Breast epithelium (tissue), 4 donors: ENCODE results near the gene AATK. TPM values are rescaled to one million over a fixed set of nuclear protein-coding genes. Genes with fewer than 3 reads are reported as not detected.

Source experiments
- DNase-seq, 2 donors: peaks; one replicate each; pipeline ENCODE4 v3.0.0-alpha.2; 2019; ENCODE audit warnings: low spot score in 2 of 2
- H3K27ac ChIP-seq, 2 donors: fragments of 200-600 bp; sonication (generic) in 1 of 2; one replicate each; pipeline ENCODE4 v1.5.1; 2016 to 2019; ENCODE audit warnings: mild to moderate bottlenecking in 1 of 2
- H3K27me3 ChIP-seq, 2 donors: fragments of 200-600 bp; sonication (generic) in 1 of 2; one replicate each; pipeline versions ENCODE4 v1.5.1 to v1.6.0; 2017 to 2019; ENCODE audit warnings: control low read depth in 1 of 2, mild to moderate bottlenecking in 1 of 2
- H3K36me3 ChIP-seq: fragments of 200-600 bp; one replicate; pipeline ENCODE4 v1.5.1; 2019
- H3K4me1 ChIP-seq, 2 donors: fragments of 200-600 bp; sonication (generic); one replicate each; pipeline ENCODE4 v1.5.1; 2016 to 2019; ENCODE audit warnings: control low read depth in 1 of 2
- H3K4me3 ChIP-seq, 3 donors: fragments of 200-600 bp; sonication (generic); 1 replicate in 2 of 3; 2 replicates in 1 of 3; pipeline ENCODE4 v1.5.1; 2016 to 2019; ENCODE audit warnings: mild to moderate bottlenecking in 3 of 3, moderate library complexity in 2 of 3
- H3K9me3 ChIP-seq, 2 donors: fragments of 200-600 bp; sonication (generic) in 1 of 2; one replicate each; pipeline ENCODE4 v1.5.1; 2016 to 2019; ENCODE audit warnings: control low read depth in 1 of 2
- POLR2A ChIP-seq: fragments of 450-650 bp; IDR thresholded peaks from one replicate; pipeline ENCODE4 v1.6.1; 2016; ENCODE audit warnings: antibody characterized with exemption, mild to moderate bottlenecking, moderate library complexity
- POLR2AphosphoS5 ChIP-seq, 3 donors: sonication (generic); formaldehyde crosslinking; IDR thresholded peaks; one replicate each; pipeline ENCODE4 v1.6.1; 2017; ENCODE audit warnings: antibody characterized with exemption in 3 of 3
- intact Hi-C: fragments of 100-400 bp; cut with DNase I; formaldehyde crosslinking; loops from one replicate; pipeline ENCODE4 v1.15.1; 2023; ENCODE audit warnings: low total_unique reads
- total RNA-seq, 3 donors: library from RNA; depleted of rRNA; stranded (reverse); fragments of >200 nt; gene quantifications; one replicate each; pipeline ENCODE4 v1.1.0, GENCODE V29; 2016
- TF ChIP-seq, protein P1 (sequence below), 3 donors: fragments of 450-650 bp; IDR thresholded peaks; one replicate each; pipeline ENCODE4 v1.5.1; 2016 to 2017; ENCODE audit warnings: antibody characterized with exemption in 3 of 3, mild to moderate bottlenecking in 3 of 3, moderate library complexity in 3 of 3

The AATK gene
- total RNA-seq, 3 donors from 2014 or later = under 0.01 to 0.98 (median 0.73) TPM

DNA sequence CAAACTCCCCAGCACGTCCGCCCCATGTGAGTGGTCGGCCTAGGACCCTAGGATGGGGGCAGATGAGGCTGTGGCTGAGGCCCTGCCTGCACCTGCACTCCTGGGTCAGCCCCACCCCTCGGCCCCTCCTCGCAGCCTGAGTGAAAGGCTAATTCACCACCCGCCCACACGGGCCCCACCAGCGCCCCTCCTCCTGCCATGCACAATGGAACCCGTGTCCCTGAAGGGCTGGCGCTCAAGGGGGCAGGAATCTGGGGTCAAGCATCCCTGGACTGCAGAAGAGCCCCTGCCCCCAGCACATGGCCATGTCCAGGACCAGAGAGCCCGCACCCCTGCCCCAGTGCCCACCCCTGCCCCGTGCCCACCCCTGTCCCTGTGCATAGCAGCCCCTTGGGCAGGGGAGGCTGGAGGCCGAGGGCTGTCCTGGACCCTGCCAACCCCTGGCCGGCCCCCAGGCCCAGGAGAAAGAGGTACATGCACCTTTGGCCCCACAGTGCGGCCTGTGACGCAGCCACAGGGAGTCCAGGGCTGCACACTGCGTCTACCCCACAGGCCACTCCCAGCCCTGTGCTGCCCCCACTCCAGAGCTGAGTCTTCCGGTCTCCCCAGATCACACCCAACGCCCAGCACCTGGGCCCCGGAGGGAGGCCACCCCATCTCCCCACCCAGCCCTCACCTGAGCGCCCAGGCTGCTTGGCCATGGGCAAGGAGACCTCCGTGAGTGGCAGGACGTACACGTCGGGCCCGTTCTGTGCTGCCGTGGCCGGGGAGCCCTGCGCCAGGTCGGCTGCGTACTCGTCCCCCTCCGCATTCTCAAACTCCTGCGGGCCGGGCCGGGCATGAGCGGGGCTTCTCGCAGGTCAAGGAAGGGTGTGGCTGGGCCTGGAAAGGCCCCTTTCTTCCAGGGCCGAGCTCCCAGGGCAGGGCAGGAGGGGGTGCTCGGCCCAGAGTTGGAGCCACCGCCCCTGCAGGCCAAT, 35.3 kb downstream of the AATK start:
- H3K27ac ChIP-seq = no peak overlapping the region

DNA sequence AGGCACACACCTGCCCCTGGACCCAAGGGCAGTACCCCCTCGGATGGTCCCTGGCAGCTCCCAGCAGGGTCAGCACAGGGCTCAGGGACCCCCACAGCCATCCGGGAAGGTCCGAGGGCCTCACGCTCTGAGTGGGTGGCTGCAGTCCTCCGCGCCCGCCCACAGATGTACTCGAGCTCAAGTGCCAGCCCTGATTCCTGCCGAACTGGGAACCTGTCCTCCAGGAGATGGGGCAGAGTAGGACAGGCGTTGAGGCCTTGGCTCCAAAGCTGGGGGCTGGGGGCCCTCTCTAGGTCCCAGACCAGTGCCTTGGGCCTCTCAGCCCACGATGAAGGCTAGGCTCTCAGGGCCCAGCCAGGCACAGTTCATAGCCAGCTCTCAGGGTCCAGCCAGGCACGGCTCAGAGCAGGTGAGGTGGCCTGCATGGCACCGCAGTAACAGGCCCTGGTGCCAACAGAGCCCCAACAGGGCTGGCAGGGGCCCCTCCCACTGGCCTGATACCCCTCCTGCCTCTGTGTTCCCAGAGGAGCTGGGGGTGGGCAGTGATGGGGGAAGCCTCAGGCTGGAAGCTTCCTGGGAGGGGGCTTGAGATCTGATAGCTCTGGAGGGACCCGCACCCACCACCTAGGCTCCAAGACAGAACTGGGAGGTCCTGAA, 36.2 kb downstream of the AATK start:
- H3K4me1 ChIP-seq = no peaks in the 10 kb centered on the region
- no peaks in the 10 kb centered on the region for H3K27me3 ChIP-seq
- no peaks in the 10 kb centered on the region for H3K36me3 ChIP-seq
- no peak overlapping the region for H3K4me3 ChIP-seq
- no peak for DNase-seq
- no peaks in the 10 kb centered on the region for H3K9me3 ChIP-seq
- intact Hi-C loops = no loop called here
- H3K27ac ChIP-seq = no peak overlapping the region
- TF ChIP-seq POLR2AphosphoS5 (IDR thresholded peaks at IDR 0.05) (no peak), POLR2A (no peak)
- TF ChIP-seq, protein P1, sequence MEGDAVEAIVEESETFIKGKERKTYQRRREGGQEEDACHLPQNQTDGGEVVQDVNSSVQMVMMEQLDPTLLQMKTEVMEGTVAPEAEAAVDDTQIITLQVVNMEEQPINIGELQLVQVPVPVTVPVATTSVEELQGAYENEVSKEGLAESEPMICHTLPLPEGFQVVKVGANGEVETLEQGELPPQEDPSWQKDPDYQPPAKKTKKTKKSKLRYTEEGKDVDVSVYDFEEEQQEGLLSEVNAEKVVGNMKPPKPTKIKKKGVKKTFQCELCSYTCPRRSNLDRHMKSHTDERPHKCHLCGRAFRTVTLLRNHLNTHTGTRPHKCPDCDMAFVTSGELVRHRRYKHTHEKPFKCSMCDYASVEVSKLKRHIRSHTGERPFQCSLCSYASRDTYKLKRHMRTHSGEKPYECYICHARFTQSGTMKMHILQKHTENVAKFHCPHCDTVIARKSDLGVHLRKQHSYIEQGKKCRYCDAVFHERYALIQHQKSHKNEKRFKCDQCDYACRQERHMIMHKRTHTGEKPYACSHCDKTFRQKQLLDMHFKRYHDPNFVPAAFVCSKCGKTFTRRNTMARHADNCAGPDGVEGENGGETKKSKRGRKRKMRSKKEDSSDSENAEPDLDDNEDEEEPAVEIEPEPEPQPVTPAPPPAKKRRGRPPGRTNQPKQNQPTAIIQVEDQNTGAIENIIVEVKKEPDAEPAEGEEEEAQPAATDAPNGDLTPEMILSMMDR (IDR thresholded peaks at IDR 0.05) = no peak

More for the DNA sequence above, 35.3 kb downstream of the AATK start:
- H3K27me3 ChIP-seq = no peaks in the 10 kb centered on the region
- no peaks in the 10 kb centered on the region for H3K36me3 ChIP-seq
- intact Hi-C loops = no loop called here
- H3K4me1 ChIP-seq = no peaks in the 10 kb centered on the region
- H3K4me3 ChIP-seq = no peak overlapping the region
- no peak for TF ChIP-seq POLR2A
- no peak for TF ChIP-seq POLR2AphosphoS5 (IDR thresholded peaks at IDR 0.05)
- TF ChIP-seq, protein P1 (IDR thresholded peaks at IDR 0.05) = no peak
- no peaks in the 10 kb centered on the region for H3K9me3 ChIP-seq
- no peak for DNase-seq

DNA sequence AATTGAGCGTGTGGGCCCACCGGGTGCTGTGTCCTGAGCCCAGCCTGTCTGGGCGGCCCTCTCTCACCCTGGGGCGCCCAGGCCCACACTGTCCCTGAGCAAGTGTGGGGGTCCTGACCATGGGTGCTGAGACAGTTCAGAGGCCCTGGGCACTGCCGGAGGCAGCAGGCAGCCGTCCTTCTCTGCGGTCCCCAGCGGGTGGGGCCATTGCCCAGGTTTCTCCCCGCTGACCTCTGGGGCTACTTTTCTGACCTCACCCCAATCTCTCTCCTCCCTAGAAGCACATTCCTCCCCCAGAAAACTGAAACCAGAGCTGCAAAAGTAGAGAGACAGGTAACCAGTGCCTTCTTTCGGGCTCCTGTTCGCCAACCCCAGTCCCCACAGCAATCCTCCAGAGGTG, 36.7 kb downstream of the AATK start:
- no peak overlapping the region for H3K4me3 ChIP-seq
- intact Hi-C loops = no loop called here
- H3K4me1 ChIP-seq = no peaks in the 10 kb centered on the region
- TF ChIP-seq POLR2AphosphoS5 (IDR thresholded peaks at IDR 0.05) = no peak
- no peak for TF ChIP-seq POLR2A
- TF ChIP-seq, protein P1 (IDR thresholded peaks at IDR 0.05) = no peak
- H3K27me3 ChIP-seq = no peaks in the 10 kb centered on the region
- DNase-seq = no peak
- H3K9me3 ChIP-seq = no peaks in the 10 kb centered on the region
- H3K27ac ChIP-seq = no peak overlapping the region
- no peaks in the 10 kb centered on the region for H3K36me3 ChIP-seq

DNA sequence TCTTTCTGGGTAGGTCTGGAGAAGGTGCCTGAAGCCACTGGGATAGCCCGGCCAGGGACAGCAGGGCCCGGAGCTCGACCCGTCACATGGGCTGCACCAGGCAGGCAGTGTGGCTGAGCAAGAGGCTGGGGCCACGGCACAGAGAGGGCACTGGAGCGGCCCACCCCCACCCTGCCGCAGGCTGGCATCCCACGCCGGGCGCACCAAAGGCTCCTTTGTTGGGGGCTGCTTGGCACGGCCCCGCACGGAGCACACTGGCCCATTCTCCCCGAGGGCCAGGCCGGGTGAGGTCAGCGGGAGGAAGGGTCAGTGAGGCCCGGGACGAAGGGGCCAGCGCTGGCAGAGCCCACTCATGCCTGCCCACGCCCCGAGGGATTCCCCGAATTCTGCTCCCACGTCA, 37.2 kb downstream of the AATK start:
- no peaks in the 10 kb centered on the region for H3K9me3 ChIP-seq
- H3K27me3 ChIP-seq = peaks cover 0 to 2% of the 10 kb centered on the region in 2 donors
- intact Hi-C loops = no loop called here
- no peak overlapping the region for H3K27ac ChIP-seq
- no peaks in the 10 kb centered on the region for H3K4me1 ChIP-seq
- TF ChIP-seq POLR2AphosphoS5 (IDR thresholded peaks at IDR 0.05) = no peak
- TF ChIP-seq POLR2A = no peak
- TF ChIP-seq, protein P1 (IDR thresholded peaks at IDR 0.05) = no peak
- no peaks in the 10 kb centered on the region for H3K36me3 ChIP-seq
- H3K4me3 ChIP-seq = no peak overlapping the region
- DNase-seq = no peak

DNA sequence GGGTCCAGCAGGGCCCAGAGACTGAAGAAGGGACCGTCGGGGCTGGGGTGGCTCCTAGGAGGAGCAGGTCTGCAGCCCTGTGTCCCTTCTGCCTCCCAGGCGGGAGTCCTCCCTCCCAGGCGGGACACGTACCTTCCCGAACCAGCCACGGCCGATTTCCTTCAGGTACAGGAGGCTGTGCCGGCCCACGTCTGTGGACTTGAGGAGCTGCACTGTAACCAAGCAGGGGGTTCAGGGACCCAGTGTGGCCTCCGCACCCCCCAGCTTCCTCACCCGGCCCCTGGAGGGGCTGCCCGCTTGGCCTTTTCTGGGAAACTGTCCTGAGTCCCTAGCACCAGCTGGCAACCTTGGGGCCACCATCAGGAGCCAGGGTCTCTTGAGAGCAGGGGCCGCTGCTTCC, 37.7 kb downstream of the AATK start:
- no peak overlapping the region for H3K27ac ChIP-seq
- H3K4me3 ChIP-seq = no peak overlapping the region
- no peaks in the 10 kb centered on the region for H3K36me3 ChIP-seq
- intact Hi-C loops = no loop called here
- H3K27me3 ChIP-seq = peaks cover 0 to 5% of the 10 kb centered on the region in 2 donors
- H3K4me1 ChIP-seq = no peaks in the 10 kb centered on the region
- TF ChIP-seq, protein P1 (IDR thresholded peaks at IDR 0.05) = no peak
- TF ChIP-seq POLR2A = no peak
- TF ChIP-seq POLR2AphosphoS5 (IDR thresholded peaks at IDR 0.05) = no peak
- no peaks in the 10 kb centered on the region for H3K9me3 ChIP-seq
- no peak for DNase-seq
